H9 (cell line): ENCODE measurements around the gene NRG2. TPM values are rescaled to one million over a fixed set of nuclear protein-coding genes. Genes with fewer than 3 reads are reported as not detected.

Source experiments
- DNase-seq: peaks from one replicate; pipeline ENCODE4 v3.0.0-alpha.2; 2017
- H2AFZ ChIP-seq: one replicate; pipeline ENCODE4 v1.6.1; 2013; ENCODE audit warnings: mild to moderate bottlenecking, low read length, control low read depth, moderate library complexity
- H2AK5ac ChIP-seq: 2 replicates; pipeline ENCODE4 v1.6.1; 2013; ENCODE audit warnings: low read length, control low read depth, mixed read lengths; ENCODE audit not compliant: insufficient read length
- H2BK120ac ChIP-seq: one replicate; pipeline ENCODE4 v1.6.1; 2013; ENCODE audit warnings: low read depth, mild to moderate bottlenecking, low read length, control low read depth, inconsistent platforms; ENCODE audit not compliant: poor library complexity, severe bottlenecking
- H2BK12ac ChIP-seq: 2 replicates; pipeline ENCODE4 v1.6.1; 2013; ENCODE audit warnings: low read length, control low read depth, mixed read lengths, low read depth; ENCODE audit not compliant: insufficient read length
- H2BK15ac ChIP-seq: 2 replicates; pipeline ENCODE4 v1.6.1; 2013; ENCODE audit warnings: low read depth, low read length, control low read depth
- H2BK20ac ChIP-seq: one replicate; pipeline ENCODE4 v1.6.1; 2013; ENCODE audit warnings: low read depth, mild to moderate bottlenecking, low read length, control low read depth, inconsistent platforms; ENCODE audit not compliant: poor library complexity, severe bottlenecking
- H2BK5ac ChIP-seq: 2 replicates; pipeline ENCODE4 v1.6.1; 2013; ENCODE audit warnings: low read length, control low read depth, mixed read lengths; ENCODE audit not compliant: insufficient read length
- H3K14ac ChIP-seq: 2 replicates; pipeline ENCODE4 v1.6.1; 2013; ENCODE audit warnings: low read length, control low read depth; ENCODE audit not compliant: insufficient read depth
- H3K18ac ChIP-seq: 2 replicates; pipeline ENCODE4 v1.6.1; 2013; ENCODE audit warnings: low read depth, mild to moderate bottlenecking, mixed read lengths, low read length, control low read depth; ENCODE audit not compliant: insufficient read length
- H3K23ac ChIP-seq: 2 replicates; pipeline ENCODE4 v1.6.1; 2013; ENCODE audit warnings: low read length, control low read depth, mixed read lengths, low read depth; ENCODE audit not compliant: insufficient read length
- H3K23me2 ChIP-seq: 2 replicates; pipeline ENCODE4 v1.6.1; 2013; ENCODE audit warnings: low read depth, mild to moderate bottlenecking, mixed read lengths, low read length, control low read depth; ENCODE audit not compliant: insufficient read length, poor library complexity, severe bottlenecking
- H3K27ac ChIP-seq: 2 replicates; pipeline ENCODE4 v1.5.1; 2013; ENCODE audit warnings: low read length, control low read depth, mixed read lengths, low read depth; ENCODE audit not compliant: insufficient read length
- H3K27me3 ChIP-seq: 2 replicates; pipeline ENCODE4 v1.6.1; 2013; ENCODE audit warnings: low read length, control low read depth, inconsistent platforms; ENCODE audit not compliant: insufficient read depth
- H3K4ac ChIP-seq: 2 replicates; pipeline ENCODE4 v1.6.1; 2013; ENCODE audit warnings: low read depth, mild to moderate bottlenecking, control low read depth, inconsistent platforms, low read length, moderate library complexity
- H3K4me1 ChIP-seq: 2 replicates; pipeline ENCODE4 v1.6.1; 2013; ENCODE audit warnings: low read length, control low read depth, inconsistent platforms; ENCODE audit not compliant: insufficient read depth
- H3K4me2 ChIP-seq: 2 replicates; pipeline ENCODE4 v1.6.1; 2013; ENCODE audit warnings: low read length, control low read depth, mixed read lengths; ENCODE audit not compliant: insufficient read length, insufficient read depth
- H3K56ac ChIP-seq: 2 replicates; pipeline ENCODE4 v1.6.1; 2013; ENCODE audit warnings: low read depth, mild to moderate bottlenecking, mixed read lengths, low read length, control low read depth; ENCODE audit not compliant: insufficient read length
- H3K79me1 ChIP-seq: 2 replicates; pipeline ENCODE4 v1.6.1; 2013; ENCODE audit warnings: low read depth, mild to moderate bottlenecking, moderate library complexity, low read length, control low read depth, inconsistent platforms; ENCODE audit not compliant: insufficient read depth, poor library complexity, severe bottlenecking
- H3K79me2 ChIP-seq: 2 replicates; pipeline ENCODE4 v1.6.1; 2013; ENCODE audit warnings: low read length, control low read depth, inconsistent platforms; ENCODE audit not compliant: insufficient read depth
- H3K9ac ChIP-seq: 2 replicates; pipeline ENCODE4 v1.6.1; 2013; ENCODE audit warnings: low read length, control low read depth, mixed read lengths; ENCODE audit not compliant: insufficient read length; ENCODE audit errors: extremely low read depth
- H3K9me3 ChIP-seq: one replicate; pipeline ENCODE4 v1.6.1; 2013; ENCODE audit warnings: low read depth, low read length, inconsistent platforms; ENCODE audit not compliant: control insufficient read depth
- H3T11ph ChIP-seq: one replicate; pipeline ENCODE4 v1.6.1; 2013; ENCODE audit warnings: mild to moderate bottlenecking, low read length, control low read depth, inconsistent platforms
- H4K20me1 ChIP-seq: one replicate; pipeline ENCODE4 v1.6.1; 2013; ENCODE audit not compliant: control insufficient read depth, insufficient read length, insufficient read depth
- H4K5ac ChIP-seq: 2 replicates; pipeline ENCODE4 v1.6.1; 2013; ENCODE audit warnings: low read depth, mild to moderate bottlenecking, mixed read lengths, low read length, control low read depth; ENCODE audit not compliant: insufficient read length
- H4K8ac ChIP-seq: replicated peaks from 2 replicates; pipeline ENCODE4 v1.6.1; 2013; ENCODE audit warnings: low read length, control low read depth, mixed read lengths, low read depth; ENCODE audit not compliant: insufficient read length
- H4K91ac ChIP-seq: 2 replicates; pipeline ENCODE4 v1.6.1; 2013; ENCODE audit warnings: low read depth, mild to moderate bottlenecking, moderate library complexity, mixed read lengths, low read length, control low read depth; ENCODE audit not compliant: insufficient read length
- H3K27ac Mint-ChIP-seq, 3 experiments: 2 replicates in 2 of 3; 3 replicates in 1 of 3; pipeline ENCODE4 v1.8.0; 2020 to 2021; ENCODE audit warnings: mixed read lengths in 3 of 3, mild to moderate bottlenecking in 1 of 3, moderate library complexity in 1 of 3
- H3K27me3 Mint-ChIP-seq: 2 replicates; pipeline ENCODE4 v1.8.0; 2021; ENCODE audit warnings: low read depth, mild to moderate bottlenecking, moderate library complexity, mixed read lengths
- H3K36me3 Mint-ChIP-seq, 3 experiments: 2 replicates in 2 of 3; 3 replicates in 1 of 3; pipeline ENCODE4 v1.8.0; 2020 to 2021; ENCODE audit warnings: low read depth in 3 of 3, mixed read lengths in 3 of 3; ENCODE audit not compliant: insufficient read depth in 1 of 3
- H3K4me1 Mint-ChIP-seq, 2 experiments: 2 replicates each; pipeline ENCODE4 v1.8.0; 2020; ENCODE audit warnings: mixed read lengths in 2 of 2
- H3K4me3 Mint-ChIP-seq, 2 experiments: 2 replicates in 1 of 2; 3 replicates in 1 of 2; pipeline ENCODE4 v1.8.0; 2020 to 2021; ENCODE audit warnings: mild to moderate bottlenecking in 2 of 2, mixed read lengths in 2 of 2, moderate library complexity in 1 of 2
- H3K9me3 Mint-ChIP-seq, 2 experiments: 2 replicates in 1 of 2; 3 replicates in 1 of 2; pipeline ENCODE4 v1.8.0; 2020; ENCODE audit warnings: mild to moderate bottlenecking in 2 of 2, mixed read lengths in 2 of 2, moderate library complexity in 1 of 2
- WGBS: extraction: QIAGEN DNeasy Blood & Tissue Kit; methylation state at CpG from one replicate; pipeline ENCODE4 v1.1.7; 2013; ENCODE audit warnings: missing lambda C conversion rate, low lambda C conversion rate, mixed read lengths; ENCODE audit not compliant: insufficient read length; ENCODE audit errors: extremely low coverage; 5-methylcytosine and 5-hydroxymethylcytosine counted together
- total RNA-seq: library from RNA; stranded (reverse); gene quantifications from 2 replicates; pipeline ENCODE4 v1.2.1, GENCODE V29; 2021
- TF ChIP-seq, protein P1 (sequence below): fragments of 200-600 bp; sonication (generic); conservative IDR thresholded peaks from 3 replicates; pipeline ENCODE4 v1.8.0; 2021; ENCODE audit warnings: antibody characterized with exemption, mild to moderate bottlenecking

Gene NRG2
- total RNA-seq, 1 experiment from 2014 or later: not detected

DNA sequence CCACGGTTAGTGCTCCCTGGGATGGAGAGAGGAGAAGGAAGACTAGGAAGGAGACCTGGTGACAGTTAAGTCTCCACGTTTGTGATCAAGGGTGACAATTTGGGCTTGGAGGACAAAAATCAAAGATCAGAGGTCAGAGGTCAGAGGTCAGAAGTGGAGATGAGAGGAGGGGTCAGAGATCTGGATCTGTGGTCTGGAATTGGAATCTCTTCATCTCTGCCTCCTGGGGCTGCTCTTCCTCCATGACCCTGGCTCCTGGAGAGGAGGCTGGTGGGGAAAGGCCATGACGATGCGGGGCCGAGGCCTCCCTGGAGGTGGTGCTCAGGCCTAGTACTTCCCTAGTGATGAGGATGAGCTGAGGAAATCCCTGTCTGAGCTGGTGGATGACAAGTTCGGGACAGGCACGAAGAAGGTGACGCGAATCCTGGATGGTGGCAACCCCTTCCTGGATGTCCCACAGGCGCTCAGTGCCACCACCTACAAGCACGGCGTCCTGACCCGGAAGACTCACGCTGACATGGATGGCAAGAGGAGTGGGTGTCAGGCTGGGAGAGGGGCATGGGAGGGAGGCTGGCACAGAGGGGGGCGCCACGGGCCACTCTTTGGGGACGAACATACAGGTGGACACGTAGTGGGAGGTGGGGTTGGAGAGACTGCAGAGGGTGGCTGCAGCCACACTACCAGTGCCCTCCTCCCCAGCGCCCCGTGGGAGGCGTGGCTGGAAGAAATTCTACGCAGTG is 206.5 kb downstream of the NRG2 start:
- no CpG with 5 or more reads among the region's 22 CpGs for WGBS
- Histone ChIP-seq H3K4me1 (no peaks in the 10 kb centered on the region), H3K18ac (no peak overlapping the region), H2BK120ac (no peak overlapping the region), H3K9me3 (no peaks in the 10 kb centered on the region), H4K20me1 (peaks cover 2% of the 10 kb centered on the region), H3K56ac (no peak overlapping the region), H3K14ac (no peak overlapping the region; the same call in 1 of the 2 replicates), H3K4ac (no peak overlapping the region), H3K9ac (no peak overlapping the region), H3K79me1 (no peaks in the 10 kb centered on the region), H2AK5ac (no peak overlapping the region), H3T11ph (no peak overlapping the region), H2BK15ac (no peak overlapping the region), H2BK12ac (no peak overlapping the region), H3K79me2 (no peaks in the 10 kb centered on the region), H3K23me2 (no peaks in the 10 kb centered on the region), H3K27ac (no peak overlapping the region), H2AFZ (no peak overlapping the region), H3K27me3 (no peaks in the 10 kb centered on the region; the same call in 1 of the 2 replicates), H4K8ac (no peak overlapping the region), H2BK5ac (no peak overlapping the region), H3K4me2 (no peak overlapping the region), H3K23ac (no peak overlapping the region), H2BK20ac (no peak overlapping the region), H4K91ac (no peak overlapping the region), H4K5ac (no peak overlapping the region)
- DNase-seq: no peak
- Mint-ChIP-seq H3K4me3 (no peak overlapping the region), H3K36me3 (no peaks in the 10 kb centered on the region), H3K27ac (no peak overlapping the region; a peak in 1 of 7 replicates), H3K27me3 (peaks cover 45% of the 10 kb centered on the region), H3K4me1 (no peaks in the 10 kb centered on the region), H3K9me3 (no peaks in the 10 kb centered on the region)
- TF ChIP-seq, protein P1, sequence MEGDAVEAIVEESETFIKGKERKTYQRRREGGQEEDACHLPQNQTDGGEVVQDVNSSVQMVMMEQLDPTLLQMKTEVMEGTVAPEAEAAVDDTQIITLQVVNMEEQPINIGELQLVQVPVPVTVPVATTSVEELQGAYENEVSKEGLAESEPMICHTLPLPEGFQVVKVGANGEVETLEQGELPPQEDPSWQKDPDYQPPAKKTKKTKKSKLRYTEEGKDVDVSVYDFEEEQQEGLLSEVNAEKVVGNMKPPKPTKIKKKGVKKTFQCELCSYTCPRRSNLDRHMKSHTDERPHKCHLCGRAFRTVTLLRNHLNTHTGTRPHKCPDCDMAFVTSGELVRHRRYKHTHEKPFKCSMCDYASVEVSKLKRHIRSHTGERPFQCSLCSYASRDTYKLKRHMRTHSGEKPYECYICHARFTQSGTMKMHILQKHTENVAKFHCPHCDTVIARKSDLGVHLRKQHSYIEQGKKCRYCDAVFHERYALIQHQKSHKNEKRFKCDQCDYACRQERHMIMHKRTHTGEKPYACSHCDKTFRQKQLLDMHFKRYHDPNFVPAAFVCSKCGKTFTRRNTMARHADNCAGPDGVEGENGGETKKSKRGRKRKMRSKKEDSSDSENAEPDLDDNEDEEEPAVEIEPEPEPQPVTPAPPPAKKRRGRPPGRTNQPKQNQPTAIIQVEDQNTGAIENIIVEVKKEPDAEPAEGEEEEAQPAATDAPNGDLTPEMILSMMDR: no peak
